Lung (tissue), 12 donors: ENCODE results near the gene TAS1R1. TPM values are rescaled to one million over a fixed set of nuclear protein-coding genes. Genes with fewer than 3 reads are reported as not detected.

Source experiments
- ATAC-seq: fragments of 200-7000 bp; cut with Tn5 transposase; one replicate; pipeline ENCODE4 v1.9.1; 2020; ENCODE audit warnings: moderate number of reproducible peaks; ENCODE audit not compliant: insufficient read depth, low FRiP score
- DNase-seq, 3 donors: peaks; one replicate each; pipeline ENCODE4 v3.0.0-alpha.2; 2013 to 2017
- H3K27ac ChIP-seq, 2 donors: one replicate each; pipeline ENCODE4 v1.5.1; 2013; ENCODE audit warnings: mild to moderate bottlenecking in 2 of 2, moderate library complexity in 2 of 2, control low read depth in 1 of 2, inconsistent platforms in 1 of 2, low read depth in 1 of 2, low read length in 1 of 2
- H3K27me3 ChIP-seq, 3 donors: one replicate each; pipeline ENCODE4 v1.5.1; 2013; ENCODE audit warnings: low read length in 2 of 3; ENCODE audit not compliant: control insufficient read depth in 3 of 3, insufficient read depth in 3 of 3
- H3K36me3 ChIP-seq, 4 donors: one replicate each; pipeline ENCODE4 v1.5.1; 2013; ENCODE audit warnings: low read length in 4 of 4, mild to moderate bottlenecking in 1 of 4, moderate library complexity in 1 of 4; ENCODE audit not compliant: control insufficient read depth in 4 of 4, insufficient read depth in 4 of 4
- H3K4me1 ChIP-seq, 5 donors: one replicate each; pipeline ENCODE4 v1.5.1; 2013; ENCODE audit warnings: low read length in 5 of 5, mild to moderate bottlenecking in 2 of 5, moderate library complexity in 1 of 5; ENCODE audit not compliant: control insufficient read depth in 5 of 5, insufficient read depth in 5 of 5
- H3K4me3 ChIP-seq: one replicate; pipeline ENCODE4 v1.5.1; 2013; ENCODE audit warnings: mild to moderate bottlenecking, control low read depth, moderate library complexity
- H3K9ac ChIP-seq, 2 donors: one replicate each; pipeline ENCODE4 v1.5.1; 2013; ENCODE audit warnings: low read length in 2 of 2, control low read depth in 1 of 2; ENCODE audit not compliant: insufficient read depth in 1 of 2
- H3K9me3 ChIP-seq, 4 donors: one replicate each; pipeline ENCODE4 v1.5.1; 2013; ENCODE audit warnings: low read length in 3 of 4, mild to moderate bottlenecking in 1 of 4, moderate library complexity in 1 of 4; ENCODE audit not compliant: control insufficient read depth in 4 of 4, insufficient read depth in 3 of 4
- CTCF ChIP-seq: IDR thresholded peaks from 2 replicates; pipeline ENCODE4 v1.5.1; 2012; ENCODE audit warnings: mild to moderate bottlenecking; ENCODE audit errors: control extremely low read depth, extremely low read depth
- WGBS, 2 donors: extraction: QIAGEN DNeasy Blood & Tissue Kit; methylation state at CpG; one replicate each; pipeline ENCODE4 v1.1.7; 2013; 5-methylcytosine and 5-hydroxymethylcytosine counted together
- polyA plus RNA-seq, 2 donors: library from polyadenylated mRNA; stranded (reverse); fragments of 200-250 nt; gene quantifications; one replicate each; pipeline ENCODE4 v1.2.1, GENCODE V29; 2013
- total RNA-seq, 2 donors: library from RNA; depleted of rRNA in 1 of 2; stranded (reverse); fragments of >200 nt in 1 of 2; gene quantifications; one replicate each; pipeline ENCODE4 v1.2.1, GENCODE V29; 2014 to 2021
- donor health status: control.
- donor health status: control.
- donor health status: Bipolar disorder and iron deficiency.
- donor health status: healthy.
- donor health status: DM: yes; HTN: yes; CAD: no.

The TAS1R1 gene
- total and polyA plus RNA-seq, 4 donors = 0.02 to 0.51 (median 0.15) TPM

DNA sequence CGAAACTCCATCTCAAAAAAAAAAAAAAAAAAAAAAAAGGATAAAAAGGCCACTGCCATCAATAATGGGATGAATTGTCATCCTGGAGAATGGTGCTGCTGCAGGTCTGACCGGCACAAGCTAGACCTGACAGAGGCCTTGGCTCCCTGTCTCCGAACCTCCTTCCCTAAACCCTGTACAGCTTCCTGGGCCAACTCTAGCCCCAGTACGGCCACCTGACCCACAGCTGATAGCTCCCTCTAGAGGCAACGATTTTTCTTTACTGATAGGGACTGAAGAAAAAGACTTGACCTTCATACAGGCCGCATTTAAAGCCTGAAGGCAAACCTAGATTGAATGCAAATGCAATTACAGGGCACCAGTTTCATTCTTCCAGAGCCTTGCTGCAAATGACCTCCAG is 31.5 kb upstream of the TAS1R1 start:
- no peak overlapping the region for H3K9ac ChIP-seq
- DNase-seq = peak in 1 of 3 donors; percentile 15
- no peak for ATAC-seq

GRCh38 chr1:6526316-6526715 is 28.8 kb upstream of the TAS1R1 start:
- WGBS, 2 donors = 85 to 89% methylated on average over 11 of the region's 11 CpGs
- Histone ChIP-seq H3K4me1 (no peaks in the 10 kb centered on the region), H3K4me3 (no peak overlapping the region), H3K9me3 (no peaks in the 10 kb centered on the region), H3K27me3 (no peaks in the 10 kb centered on the region), H3K36me3 (peaks cover 20 to 32% (median 25%) of the 10 kb centered on the region in 4 donors), H3K9ac (no peak overlapping the region), H3K27ac (no peak overlapping the region)
- DNase-seq (no peak), ATAC-seq (no peak)
- no peak for TF ChIP-seq CTCF

More for the DNA sequence above, 31.5 kb upstream of the TAS1R1 start:
- Histone ChIP-seq H3K4me3 (no peak overlapping the region), H3K36me3 (peaks cover 10 to 21% (median 16%) of the 10 kb centered on the region in 4 donors), H3K27me3 (no peaks in the 10 kb centered on the region), H3K9me3 (no peaks in the 10 kb centered on the region), H3K4me1 (peaks cover 0 to 14% (median 0%) of the 10 kb centered on the region in 5 donors), H3K27ac (no peak overlapping the region)
- 42 to 61% methylated on average over 6 of the region's 6 CpGs for whole genome bisulfite sequencing, 2 donors
- TF ChIP-seq CTCF = no peak

GRCh38 chr1:6528492-6528891 is 26.6 kb upstream of the TAS1R1 start:
- H3K9me3 ChIP-seq = no peaks in the 10 kb centered on the region
- peaks cover 38 to 47% (median 40%) of the 10 kb centered on the region in 4 donors for H3K36me3 ChIP-seq
- no peak overlapping the region for H3K27ac ChIP-seq
- no peaks in the 10 kb centered on the region for H3K4me1 ChIP-seq
- no peak overlapping the region for H3K9ac ChIP-seq
- no peaks in the 10 kb centered on the region for H3K27me3 ChIP-seq
- WGBS, 2 donors = 90 to 94% methylated on average over 7 of the region's 7 CpGs
- no peak for TF ChIP-seq CTCF
- DNase-seq (no peak), ATAC-seq (no peak)
- H3K4me3 ChIP-seq = no peak overlapping the region
